PC-3 (cell line): ENCODE measurements around the gene RPS2. TPM values are rescaled to one million over a fixed set of nuclear protein-coding genes. Genes with fewer than 3 reads are reported as not detected.

Experiments
- ATAC-seq: fragments of 200-7000 bp; cut with Tn5 transposase; 2 replicates; pipeline ENCODE4 v1.9.1; 2020; ENCODE audit warnings: mild to moderate bottlenecking, moderate library complexity
- BruUV-seq: library from RNA; stranded (reverse); fragments of 400-500 nt; replicated peaks from 2 replicates; lab custom pipeline; 2021; lab: Mats Ljungman, UMichigan
- CTCF ChIA-PET: fragments of 300-600 bp; sonication (Branson Sonifier 250); formaldehyde crosslinking; loops from one replicate; lab custom pipeline; 2022; ENCODE audit warnings: antibody characterized with exemption; lab: Charles Lee
- POLR2A ChIA-PET: fragments of 300-600 bp; sonication (Branson Sonifier 250); formaldehyde crosslinking; loops from one replicate; lab custom pipeline; 2022; ENCODE audit warnings: antibody characterized with exemption; ENCODE audit not compliant: unreplicated experiment; lab: Charles Lee
- DNase-seq: peaks from one replicate; pipeline ENCODE4 v3.0.0-alpha.2; 2015
- H2AFZ ChIP-seq: fragments of 300-600 bp; sonication (generic); 2 replicates; pipeline ENCODE4 v1.6.0; 2016; ENCODE audit warnings: antibody characterized with exemption, low read length
- H3F3A ChIP-seq: fragments of 300-600 bp; sonication (generic); one replicate; pipeline ENCODE4 v1.6.0; 2017; ENCODE audit warnings: antibody characterized with exemption, low read length, control low read depth, mild to moderate bottlenecking; ENCODE audit not compliant: unreplicated experiment
- H3K27ac ChIP-seq: fragments of 300-600 bp; sonication (generic); 2 replicates; pipeline ENCODE4 v1.5.1; 2016; ENCODE audit warnings: mild to moderate bottlenecking, low read length
- H3K27me3 ChIP-seq: fragments of 300-600 bp; sonication (generic); 2 replicates; pipeline ENCODE4 v1.6.1; 2016; ENCODE audit warnings: low read length, mixed read lengths
- H3K36me3 ChIP-seq: fragments of 300-600 bp; sonication (generic); 2 replicates; pipeline ENCODE4 v1.6.1; 2016; ENCODE audit warnings: low read depth, mixed run types, low read length, mixed read lengths
- H3K4me1 ChIP-seq: fragments of 300-600 bp; sonication (generic); 2 replicates; pipeline ENCODE4 v1.5.1; 2016; ENCODE audit warnings: low read length; ENCODE audit not compliant: insufficient read depth
- H3K4me2 ChIP-seq: fragments of 300-600 bp; sonication (generic); 2 replicates; pipeline ENCODE4 v1.6.0; 2016; ENCODE audit warnings: low read length
- H3K4me3 ChIP-seq: fragments of 300-600 bp; sonication (generic); 2 replicates; pipeline ENCODE4 v1.5.1; 2016; ENCODE audit warnings: mild to moderate bottlenecking, low read length, mixed read lengths
- H3K79me2 ChIP-seq: fragments of 300-600 bp; sonication (generic); 2 replicates; pipeline ENCODE4 v1.6.1; 2017; ENCODE audit warnings: low read length, mixed read lengths
- H3K9ac ChIP-seq: fragments of 300-600 bp; sonication (generic); 2 replicates; pipeline ENCODE4 v1.6.0; 2016; ENCODE audit warnings: mild to moderate bottlenecking, low read length
- H3K9me2 ChIP-seq: fragments of 300-600 bp; sonication (generic); replicated peaks from 2 replicates; pipeline ENCODE4 v1.6.1; 2016; ENCODE audit warnings: mixed run types, low read length, mixed read lengths
- H3K9me3 ChIP-seq: fragments of 300-600 bp; sonication (generic); 2 replicates; pipeline ENCODE4 v1.6.1; 2016; ENCODE audit warnings: low read length, mixed read lengths
- H4K20me1 ChIP-seq: fragments of 300-600 bp; sonication (generic); 2 replicates; pipeline ENCODE4 v1.6.1; 2016; ENCODE audit warnings: low read length, mixed read lengths
- EZH2 ChIP-seq: fragments of 300-600 bp; sonication (generic); IDR thresholded peaks from one replicate; pipeline ENCODE4 v1.6.1; 2017; ENCODE audit warnings: antibody characterized with exemption, mild to moderate bottlenecking, low read length; ENCODE audit not compliant: unreplicated experiment
- EZH2phosphoT487 ChIP-seq: fragments of 300-600 bp; sonication (generic); IDR thresholded peaks from 2 replicates; pipeline ENCODE4 v1.6.1; 2018; ENCODE audit warnings: mild to moderate bottlenecking, antibody characterized with exemption, low read length, borderline replicate concordance
- intact Hi-C: fragments of 100-400 bp; cut with micrococcal nuclease; formaldehyde crosslinking; loops from 2 replicates; pipeline ENCODE4 v1.9.0; 2023
- total RNA-seq: library from RNA; depleted of rRNA; stranded (reverse); fragments of >200 nt; gene quantifications from 2 replicates; pipeline ENCODE4 v1.2.3, GENCODE V29; 2014
- TF ChIP-seq, protein P1 (sequence below): fragments of 300-600 bp; sonication (generic); conservative IDR thresholded peaks from 2 replicates; pipeline ENCODE4 v1.5.1; 2017; ENCODE audit warnings: antibody characterized with exemption, low read depth, mild to moderate bottlenecking, low read length

RPS2 gene
- total RNA-seq, 1 experiment from 2014 or later: 2,234 TPM

DNA sequence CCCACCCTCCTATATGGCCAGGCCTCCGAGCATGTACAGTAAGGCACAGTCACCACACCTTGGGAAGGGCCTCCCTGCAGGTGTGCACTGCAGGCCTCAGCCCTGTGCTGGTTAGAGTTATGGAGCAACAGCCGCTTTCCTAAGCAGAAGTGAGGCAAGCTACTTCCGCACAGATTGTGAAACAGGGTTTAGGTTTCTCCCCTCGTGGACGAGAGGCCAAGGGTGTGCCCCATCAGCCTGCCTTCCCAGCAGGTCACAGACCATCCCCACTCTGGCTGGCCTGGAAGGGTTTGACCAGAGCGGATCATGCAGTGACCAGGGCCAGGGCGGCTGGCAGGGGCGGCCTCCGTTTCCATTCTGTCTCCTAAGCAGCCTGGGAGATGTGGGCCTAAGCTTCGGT lies 26.3 kb downstream of the RPS2 start:
- CTCF ChIA-PET: no interaction called here
- no peak for TF ChIP-seq EZH2
- TF ChIP-seq, protein P1, sequence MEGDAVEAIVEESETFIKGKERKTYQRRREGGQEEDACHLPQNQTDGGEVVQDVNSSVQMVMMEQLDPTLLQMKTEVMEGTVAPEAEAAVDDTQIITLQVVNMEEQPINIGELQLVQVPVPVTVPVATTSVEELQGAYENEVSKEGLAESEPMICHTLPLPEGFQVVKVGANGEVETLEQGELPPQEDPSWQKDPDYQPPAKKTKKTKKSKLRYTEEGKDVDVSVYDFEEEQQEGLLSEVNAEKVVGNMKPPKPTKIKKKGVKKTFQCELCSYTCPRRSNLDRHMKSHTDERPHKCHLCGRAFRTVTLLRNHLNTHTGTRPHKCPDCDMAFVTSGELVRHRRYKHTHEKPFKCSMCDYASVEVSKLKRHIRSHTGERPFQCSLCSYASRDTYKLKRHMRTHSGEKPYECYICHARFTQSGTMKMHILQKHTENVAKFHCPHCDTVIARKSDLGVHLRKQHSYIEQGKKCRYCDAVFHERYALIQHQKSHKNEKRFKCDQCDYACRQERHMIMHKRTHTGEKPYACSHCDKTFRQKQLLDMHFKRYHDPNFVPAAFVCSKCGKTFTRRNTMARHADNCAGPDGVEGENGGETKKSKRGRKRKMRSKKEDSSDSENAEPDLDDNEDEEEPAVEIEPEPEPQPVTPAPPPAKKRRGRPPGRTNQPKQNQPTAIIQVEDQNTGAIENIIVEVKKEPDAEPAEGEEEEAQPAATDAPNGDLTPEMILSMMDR: no peak
- no peak for TF ChIP-seq EZH2phosphoT487
- intact Hi-C loops: no loop called here
- H4K20me1 ChIP-seq: no peaks in the 10 kb centered on the region
- no peak overlapping the region for H2AFZ ChIP-seq
- no peak overlapping the region for H3K27ac ChIP-seq
- H3K36me3 ChIP-seq: no peaks in the 10 kb centered on the region
- H3K9ac ChIP-seq: no peak overlapping the region
- H3K9me2 ChIP-seq: no peaks in the 10 kb centered on the region
- H3K9me3 ChIP-seq: no peaks in the 10 kb centered on the region
- POLR2A ChIA-PET: no interaction called here
- ATAC-seq: no peak
- H3K4me1 ChIP-seq: peaks cover 19% of the 10 kb centered on the region
- no TSS peak for BruUV-seq
- peaks cover 6% of the 10 kb centered on the region; the same call in 1 of the 2 replicates for H3K79me2 ChIP-seq
- H3F3A ChIP-seq: no peaks in the 10 kb centered on the region
- H3K4me2 ChIP-seq: no peak overlapping the region
- no peak for DNase-seq
- no peaks in the 10 kb centered on the region for H3K27me3 ChIP-seq
- no peak overlapping the region for H3K4me3 ChIP-seq

GRCh38 chr16:1936945-1937479 lies 27.6 kb downstream of the RPS2 start:
- Histone ChIP-seq H3K9me2 (no peaks in the 10 kb centered on the region), H3K4me3 (no peak overlapping the region), H3K27me3 (no peaks in the 10 kb centered on the region), H3K4me1 (peaks cover 14% of the 10 kb centered on the region), H2AFZ (no peak overlapping the region), H3K4me2 (no peak overlapping the region), H4K20me1 (no peaks in the 10 kb centered on the region), H3K79me2 (no peaks in the 10 kb centered on the region), H3F3A (no peaks in the 10 kb centered on the region), H3K9me3 (no peaks in the 10 kb centered on the region), H3K36me3 (no peaks in the 10 kb centered on the region), H3K9ac (no peak overlapping the region), H3K27ac (no peak overlapping the region)
- no TSS peak for BruUV-seq
- DNase-seq: no peak
- intact Hi-C loops: no loop called here
- ATAC-seq: no peak
- ChIA-PET POLR2A (no interaction called here), CTCF (no interaction called here)
- TF ChIP-seq EZH2phosphoT487: no peak
- TF ChIP-seq, protein P1: no peak
- TF ChIP-seq EZH2: no peak

- no peak for DNase-seq
- Histone ChIP-seq H3K9me2 (no peaks in the 10 kb centered on the region), H3K4me1 (peaks cover 8% of the 10 kb centered on the region), H3K9ac (no peak overlapping the region), H3K36me3 (no peaks in the 10 kb centered on the region), H3K27ac (no peak overlapping the region), H2AFZ (no peak overlapping the region), H3K9me3 (no peaks in the 10 kb centered on the region), H3K4me3 (no peak overlapping the region), H3K4me2 (no peak overlapping the region), H3K27me3 (no peaks in the 10 kb centered on the region), H4K20me1 (no peaks in the 10 kb centered on the region), H3K79me2 (no peaks in the 10 kb centered on the region), H3F3A (no peaks in the 10 kb centered on the region)
- TF ChIP-seq, protein P1: no peak
- TF ChIP-seq EZH2phosphoT487 (no peak), EZH2 (no peak)
- POLR2A ChIA-PET: no interaction called here
- no TSS peak for BruUV-seq
- intact Hi-C loops: no loop called here
- CTCF ChIA-PET: no interaction called here
- ATAC-seq: no peak
Measured at GRCh38 chr16:1933097-1933661, 31.4 kb downstream of the RPS2 start.
